ENCODE data around the gene SPATA9. TPM values are rescaled to one million over a fixed set of nuclear protein-coding genes. Genes with fewer than 3 reads are reported as not detected.
"Not testable (repeated sequence)": the region's sequence is repeated elsewhere in the genome, so short reads cannot be mapped to it uniquely, and the experiment has no call there.

SPATA9 gene
- total RNA-seq, 2 experiments from 2014 or later: not detected

DNA sequence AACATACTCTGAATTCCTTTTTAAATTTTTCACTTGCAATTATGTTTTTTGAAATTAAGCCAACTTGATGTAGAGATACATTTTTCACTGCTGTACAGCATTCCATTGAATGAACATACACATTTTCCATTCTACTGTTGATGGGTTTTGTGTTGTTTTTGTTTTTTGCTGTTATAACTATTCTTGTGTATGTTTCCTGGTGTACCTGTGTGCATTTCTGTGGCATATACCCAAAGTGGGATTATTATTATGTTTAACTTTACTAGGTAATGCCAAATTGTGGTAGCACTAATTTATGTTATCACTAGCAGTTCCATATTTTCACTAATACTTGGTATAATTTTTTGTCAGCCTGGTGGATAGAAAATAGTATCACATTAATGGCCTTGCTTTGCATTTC, 33.5 kb downstream of the SPATA9 start:
- Mint-ChIP-seq H3K27ac (no peak overlapping the region), H3K9me3 (ENCODE audit: insufficient read depth) (no peaks in the 10 kb centered on the region), H3K4me1 (ENCODE audit: low read depth) (peaks cover 31% of the 10 kb centered on the region), H3K36me3 (ENCODE audit: low read depth) (no peaks in the 10 kb centered on the region), H3K27me3 (ENCODE audit: low read depth) (no peaks in the 10 kb centered on the region), H3K4me3 (no peak overlapping the region)
- no peak for ATAC-seq
- POLR2A ChIA-PET: no interaction called here
- CTCF ChIA-PET: no interaction called here
- no peak for DNase-seq

DNA sequence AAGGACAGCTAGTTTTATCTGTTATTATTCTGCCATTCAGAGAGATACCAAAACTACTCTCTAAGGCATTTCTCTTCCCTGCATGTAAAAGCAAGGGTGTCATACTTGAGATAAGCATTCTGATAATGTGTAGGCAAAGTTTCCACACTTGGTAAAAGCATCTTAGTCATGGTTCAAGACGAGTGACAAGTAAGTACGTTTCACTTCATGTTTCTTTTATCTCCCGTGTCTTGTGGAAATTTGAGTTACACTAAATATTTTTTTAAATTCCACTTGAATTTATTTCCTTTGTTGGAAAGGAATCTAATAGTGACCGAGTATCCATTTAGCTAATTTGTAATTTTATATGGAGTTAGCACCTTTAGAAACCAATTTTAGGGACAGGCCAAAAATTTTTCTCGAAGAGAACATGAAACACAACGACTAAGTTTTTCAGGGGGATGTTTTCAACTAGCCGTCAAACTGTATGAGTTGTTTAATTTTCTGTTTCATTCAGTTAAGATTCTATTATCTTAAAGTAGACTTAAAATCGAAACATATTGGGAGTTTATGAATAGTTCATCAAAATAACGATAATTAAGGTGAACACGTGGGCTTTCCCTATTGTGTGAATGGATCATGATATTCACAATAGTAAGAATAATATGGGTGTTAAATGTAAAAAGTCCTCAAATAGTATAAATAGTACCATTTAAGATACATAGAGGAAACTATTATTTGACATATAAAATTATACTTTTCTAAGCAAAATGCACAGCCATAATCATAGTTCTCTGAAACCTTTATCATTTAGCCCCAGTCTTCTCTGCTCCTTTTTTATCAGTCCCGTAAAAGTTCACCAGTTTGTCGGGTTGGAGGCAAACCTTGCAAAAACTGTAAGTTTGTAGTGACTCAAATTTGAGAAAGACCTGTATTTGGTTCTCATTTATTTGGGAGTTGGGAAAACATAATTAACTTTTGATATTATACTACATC, 34.6 kb downstream of the SPATA9 start:
- POLR2A ChIA-PET: interaction anchor here (1.4 kb wide), 1 partner anchor 16 kb away, joined by 4 read pairs; no protein-coding TSS in a partner anchor
- ATAC-seq (no peak), DNase-seq (no peak)
- Mint-ChIP-seq H3K9me3 (ENCODE audit: insufficient read depth) (no peaks in the 10 kb centered on the region), H3K4me1 (ENCODE audit: low read depth) (peaks cover 36% of the 10 kb centered on the region), H3K27me3 (ENCODE audit: low read depth) (no peaks in the 10 kb centered on the region), H3K4me3 (peak overlapping the region; percentile 19), H3K36me3 (ENCODE audit: low read depth) (no peaks in the 10 kb centered on the region), H3K27ac (no peak overlapping the region)
- CTCF ChIA-PET: interaction anchor here (1.7 to 2.4 kb wide), 4 partner anchors 7 to 221 kb away, joined by 5 to 20 read pairs (median 6); no protein-coding TSS in a partner anchor

DNA sequence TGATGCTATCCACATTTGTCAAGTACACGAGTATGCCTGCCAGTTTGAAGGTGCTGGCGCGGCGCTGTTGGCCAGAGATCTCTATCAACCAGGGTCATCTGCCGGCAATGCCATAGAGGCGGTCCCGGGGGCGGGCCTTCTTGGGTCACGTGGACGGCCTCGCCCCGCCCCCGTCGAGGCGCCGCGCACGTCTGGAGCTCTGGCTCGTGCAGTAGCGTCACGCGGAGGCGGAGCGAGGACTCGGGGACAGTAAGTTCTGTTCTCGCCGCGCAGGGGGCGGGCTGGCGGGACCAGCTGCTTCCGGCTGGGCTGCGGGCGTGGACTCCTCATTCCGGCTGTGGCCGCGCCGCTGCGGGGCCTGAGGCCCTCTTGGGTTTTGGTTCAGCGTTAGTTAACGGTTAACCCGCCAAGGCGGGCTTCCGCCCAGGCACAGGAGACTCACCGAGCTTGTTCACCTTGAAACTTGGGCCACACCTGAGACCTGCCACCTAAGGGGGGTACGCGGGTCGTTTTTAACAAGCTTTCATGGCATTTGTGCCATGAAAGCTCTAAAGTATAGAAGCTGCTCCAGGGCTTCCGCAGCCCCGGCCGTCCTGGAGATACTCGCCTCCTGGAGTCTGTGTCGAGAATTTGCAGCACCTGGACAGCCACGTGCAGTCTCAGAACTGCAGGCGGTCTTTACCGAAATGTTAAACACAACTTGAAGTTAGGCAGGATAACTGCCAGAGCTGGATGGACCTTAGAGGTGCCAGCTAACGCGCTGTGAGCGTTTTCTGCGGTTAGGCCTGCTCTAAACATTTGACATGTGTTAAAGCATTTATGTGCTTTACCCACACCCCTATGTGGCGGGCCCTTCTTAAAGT, 36.0 kb downstream of the SPATA9 start, which contains the start of gene RFESD:
Gene RFESD (plus strand): TSS at position 209 of the 863 bp plus-strand sequence. CDS start 5,495 bp downstream, outside the sequence.
- DNase-seq: peak; percentile 97
- H3K4me1 Mint-ChIP-seq (ENCODE audit: low read depth): peaks cover 36% of the 10 kb centered on the region
- no peaks in the 10 kb centered on the region for H3K36me3 Mint-ChIP-seq (ENCODE audit: low read depth)
- H3K9me3 Mint-ChIP-seq (ENCODE audit: insufficient read depth): no peaks in the 10 kb centered on the region
- ATAC-seq: peak; percentile 97
- POLR2A ChIA-PET: interaction anchor here (0.5 to 1.5 kb wide), 6 partner anchors 15 to 1016 kb away, joined by 3 to 7 read pairs (median 3); no protein-coding TSS in a partner anchor
- CTCF ChIA-PET: interaction anchor here (0.7 to 6.7 kb wide), 21 partner anchors 9 to 223 kb away, joined by 3 to 67 read pairs (median 5); no protein-coding TSS in a partner anchor
- H3K4me3 Mint-ChIP-seq: peak within 1 kb of the TSS; percentile 78
- H3K27me3 Mint-ChIP-seq (ENCODE audit: low read depth): no peaks in the 10 kb centered on the region
- H3K27ac Mint-ChIP-seq: peak within 1 kb of the TSS; percentile 88

DNA sequence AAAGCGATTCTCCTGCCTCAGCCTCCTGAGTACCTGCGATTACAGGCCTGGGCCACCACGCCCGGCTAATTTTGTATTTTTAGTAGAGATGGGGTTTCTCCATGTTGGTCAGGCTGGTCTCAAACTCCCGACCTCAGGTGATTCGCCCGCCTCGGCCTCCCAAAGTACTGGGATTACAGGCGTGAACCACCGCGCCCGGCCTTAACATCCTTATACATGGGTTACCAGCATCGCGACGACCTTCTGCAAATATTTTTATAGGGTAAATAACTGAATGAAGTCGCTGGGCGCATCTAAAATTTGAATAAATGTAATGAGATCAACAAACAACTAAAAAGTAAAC, 36.6 kb downstream of the SPATA9 start:
- CTCF ChIA-PET: interaction anchor here (0.9 to 6.7 kb wide), 18 partner anchors 9 to 223 kb away, joined by 3 to 67 read pairs (median 5); no protein-coding TSS in a partner anchor
- H3K9me3 Mint-ChIP-seq (ENCODE audit: insufficient read depth); DNase-seq; H3K36me3 Mint-ChIP-seq (ENCODE audit: low read depth); H3K27me3 Mint-ChIP-seq (ENCODE audit: low read depth); ATAC-seq: not testable (repeated sequence)
- POLR2A ChIA-PET: interaction anchor here (0.6 to 1.5 kb wide), 4 partner anchors 24 to 1017 kb away, joined by 3 to 7 read pairs (median 3); no protein-coding TSS in a partner anchor
- Mint-ChIP-seq H3K4me3 (peak overlapping the region; percentile 78), H3K4me1 (ENCODE audit: low read depth) (peaks cover 36% of the 10 kb centered on the region), H3K27ac (peak overlapping the region; percentile 88)

DNA sequence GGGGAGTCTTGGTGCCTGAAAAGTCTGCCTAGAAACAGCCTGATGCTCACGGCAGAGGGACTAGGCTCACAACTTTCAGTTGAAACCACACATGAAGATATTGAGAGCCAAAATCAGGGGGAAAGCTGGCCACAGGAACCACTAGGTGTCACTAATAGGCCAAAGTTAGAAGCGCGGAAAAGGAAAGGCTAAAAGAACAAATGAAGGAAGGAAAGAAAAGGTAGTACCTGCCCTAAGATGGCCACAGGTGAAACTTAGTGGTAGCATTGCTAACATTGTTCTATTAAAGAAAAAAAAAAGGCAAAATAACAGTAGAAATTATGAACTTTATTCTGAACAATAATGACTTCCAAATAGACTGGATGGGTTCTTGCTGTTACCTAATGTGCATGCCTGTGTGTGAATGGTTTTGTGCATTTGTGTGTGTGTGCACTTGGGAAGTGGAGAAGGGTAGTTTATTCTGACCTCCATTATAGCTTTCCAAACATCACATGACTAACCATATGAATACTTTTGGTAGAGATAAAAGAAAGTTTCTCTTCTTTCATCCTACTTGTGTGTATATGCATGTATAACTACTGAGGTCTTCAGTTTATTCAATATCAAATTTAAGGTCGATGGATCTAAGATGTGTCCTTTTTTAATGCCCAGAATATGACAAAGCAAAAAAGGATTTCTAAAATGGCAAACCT, 38.3 kb downstream of the SPATA9 start:
- Mint-ChIP-seq H3K36me3 (ENCODE audit: low read depth) (no peaks in the 10 kb centered on the region), H3K4me1 (ENCODE audit: low read depth) (peaks cover 36% of the 10 kb centered on the region), H3K27me3 (ENCODE audit: low read depth) (no peaks in the 10 kb centered on the region), H3K9me3 (ENCODE audit: insufficient read depth) (no peaks in the 10 kb centered on the region), H3K4me3 (peak overlapping the region; percentile 17), H3K27ac (peak overlapping the region; percentile 64)
- DNase-seq: peak; percentile 73
- peak; percentile 26 for ATAC-seq
- ChIA-PET POLR2A (interaction anchor here (1.4 kb wide), 1 partner anchor 177 kb away, joined by 3 read pairs; no protein-coding TSS in a partner anchor), CTCF (interaction anchor here (0.8 to 6.7 kb wide), 18 partner anchors 9 to 287 kb away, joined by 3 to 67 read pairs (median 5); partner anchors contain the start of gene GLRX)

DNA sequence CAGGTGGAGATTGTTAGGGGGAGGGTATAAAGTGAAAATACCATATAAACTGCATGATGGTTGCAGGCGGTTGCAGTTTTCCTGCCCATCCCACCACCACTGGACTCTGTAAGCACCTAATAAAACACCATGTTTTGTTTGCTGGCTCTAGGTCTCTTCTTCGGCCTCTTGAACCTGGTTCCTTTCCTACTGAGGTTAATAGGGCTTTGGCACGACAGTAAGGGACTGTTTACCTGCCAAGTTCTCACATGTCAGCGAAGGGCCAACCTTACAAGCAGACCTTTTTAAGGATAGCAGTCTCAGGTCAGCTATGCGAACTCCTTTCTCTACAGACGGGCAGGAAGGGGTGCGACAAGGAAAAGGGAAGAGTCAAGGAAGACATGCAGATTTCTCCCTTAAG, 39.6 kb downstream of the SPATA9 start:
- Mint-ChIP-seq H3K4me1 (ENCODE audit: low read depth) (peaks cover 38% of the 10 kb centered on the region), H3K27me3 (ENCODE audit: low read depth) (peaks cover 5% of the 10 kb centered on the region), H3K36me3 (ENCODE audit: low read depth) (no peaks in the 10 kb centered on the region), H3K27ac (no peak overlapping the region), H3K9me3 (ENCODE audit: insufficient read depth) (no peaks in the 10 kb centered on the region), H3K4me3 (no peak overlapping the region)
- ChIA-PET POLR2A (no interaction called here), CTCF (interaction anchor here (1.1 to 6.7 kb wide), 8 partner anchors 12 to 203 kb away, joined by 4 to 67 read pairs (median 11); partner anchors contain the start of gene GLRX)
- no peak for DNase-seq
- no peak for ATAC-seq

DNA sequence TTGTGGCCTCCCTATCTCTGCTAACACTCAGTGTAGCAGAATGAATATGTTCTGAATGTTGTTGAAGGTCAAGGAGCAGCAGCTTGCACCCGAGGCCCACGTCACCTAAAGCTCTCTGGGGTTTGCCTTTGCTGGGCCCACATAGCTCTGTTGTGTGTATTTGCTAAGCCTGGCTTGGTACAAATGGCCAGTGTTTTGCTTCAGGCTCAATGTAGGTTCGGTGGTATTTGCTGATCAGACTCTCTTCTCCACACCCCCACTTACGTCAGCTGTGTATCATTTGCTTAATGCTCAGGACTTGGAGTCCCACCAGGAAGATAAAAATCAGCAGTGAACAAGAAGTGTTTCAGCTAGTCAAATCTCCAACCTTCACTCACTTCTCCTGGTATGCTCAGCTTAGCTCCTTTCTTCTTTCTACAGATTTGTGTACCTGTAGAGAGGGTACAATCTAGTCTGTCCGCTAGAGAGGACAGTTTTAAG, 41.0 kb downstream of the SPATA9 start:
- CTCF ChIA-PET: interaction anchor here (1.0 to 6.7 kb wide), 7 partner anchors 10 to 206 kb away, joined by 3 to 67 read pairs (median 3); no protein-coding TSS in a partner anchor
- H3K4me1 Mint-ChIP-seq (ENCODE audit: low read depth): peaks cover 30% of the 10 kb centered on the region
- DNase-seq (no peak), ATAC-seq (no peak)
- no peak overlapping the region for H3K4me3 Mint-ChIP-seq
- no peaks in the 10 kb centered on the region for H3K36me3 Mint-ChIP-seq (ENCODE audit: low read depth)
- peaks cover 5% of the 10 kb centered on the region for H3K27me3 Mint-ChIP-seq (ENCODE audit: low read depth)
- POLR2A ChIA-PET: no interaction called here
- H3K9me3 Mint-ChIP-seq (ENCODE audit: insufficient read depth): no peaks in the 10 kb centered on the region
- H3K27ac Mint-ChIP-seq: no peak overlapping the region

DNA sequence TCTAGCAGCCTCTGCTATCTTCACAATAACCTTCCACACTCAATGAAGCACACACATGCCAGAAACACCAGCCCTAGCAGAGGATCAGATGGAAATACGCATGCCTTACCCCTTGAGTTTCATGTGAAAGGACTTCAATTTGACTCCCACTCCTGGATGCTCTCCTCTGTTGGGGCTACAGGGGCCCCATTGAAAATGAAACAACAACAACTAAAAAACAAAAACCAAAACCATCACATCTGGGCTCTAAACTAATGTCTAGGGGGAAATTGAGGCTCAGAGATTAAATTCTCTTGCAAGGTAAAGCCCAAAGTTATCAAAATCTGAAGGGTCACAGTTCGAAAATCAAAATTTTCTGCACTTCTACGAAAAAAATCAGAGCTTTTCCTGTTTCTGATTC, 44.2 kb downstream of the SPATA9 start:
- Mint-ChIP-seq H3K36me3 (ENCODE audit: low read depth) (no peaks in the 10 kb centered on the region), H3K4me3 (no peak overlapping the region), H3K27me3 (ENCODE audit: low read depth) (peaks cover 16% of the 10 kb centered on the region), H3K9me3 (ENCODE audit: insufficient read depth) (no peaks in the 10 kb centered on the region), H3K27ac (no peak overlapping the region), H3K4me1 (ENCODE audit: low read depth) (peaks cover 3% of the 10 kb centered on the region)
- CTCF ChIA-PET: no interaction called here
- ATAC-seq: no peak
- POLR2A ChIA-PET: no interaction called here
- no peak for DNase-seq

DNA sequence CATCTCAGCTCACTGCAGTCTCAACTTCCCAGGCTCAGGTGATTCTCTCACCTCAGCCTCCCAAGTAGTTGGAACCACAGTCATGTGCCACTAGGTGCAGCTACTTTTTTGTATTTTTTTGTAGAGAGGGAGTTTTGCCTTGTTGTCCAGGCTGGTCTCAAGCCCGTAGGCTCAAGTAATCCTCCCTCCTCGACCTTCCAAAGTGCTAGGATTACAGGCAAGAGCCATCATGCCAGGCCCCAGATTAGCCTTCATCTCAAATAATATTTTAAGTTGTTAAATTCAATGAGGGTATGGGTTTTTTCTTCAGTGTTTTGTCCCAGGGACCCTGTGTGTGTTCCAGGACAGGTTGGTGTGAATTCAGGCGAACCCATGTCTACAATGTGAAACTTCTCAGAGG, 48.7 kb downstream of the SPATA9 start:
- Mint-ChIP-seq H3K27ac (no peak overlapping the region), H3K4me3 (no peak overlapping the region), H3K27me3 (ENCODE audit: low read depth) (peaks cover 16% of the 10 kb centered on the region), H3K36me3 (ENCODE audit: low read depth) (peaks cover 22% of the 10 kb centered on the region), H3K9me3 (ENCODE audit: insufficient read depth) (no peaks in the 10 kb centered on the region), H3K4me1 (ENCODE audit: low read depth) (peaks cover 19% of the 10 kb centered on the region)
- DNase-seq: no peak
- ChIA-PET CTCF (interaction anchor here (1.6 kb wide), 1 partner anchor 30 kb away, joined by 4 read pairs; no protein-coding TSS in a partner anchor), POLR2A (no interaction called here)
- ATAC-seq: no peak

DNA sequence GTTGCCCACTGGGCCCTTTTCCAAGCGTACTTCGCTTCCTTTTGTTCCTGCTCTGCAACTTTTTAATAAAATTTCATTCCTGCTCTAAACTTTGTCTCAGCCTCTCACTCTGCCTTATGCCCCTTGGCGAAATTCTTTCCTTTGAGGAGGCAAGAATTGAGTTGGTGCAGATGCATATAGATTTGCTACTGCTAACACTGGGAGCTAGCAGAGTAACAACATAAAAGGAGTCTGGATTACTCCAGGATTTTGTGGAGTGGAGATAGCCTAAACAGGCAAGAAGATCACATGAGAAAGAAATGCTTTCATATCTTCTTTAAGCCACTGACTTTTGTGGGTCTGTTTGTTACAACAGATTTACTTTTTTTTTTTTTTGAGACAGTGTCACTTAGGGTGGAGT, 49.1 kb downstream of the SPATA9 start:
- POLR2A ChIA-PET: no interaction called here
- H3K27me3 Mint-ChIP-seq (ENCODE audit: low read depth): peaks cover 15% of the 10 kb centered on the region
- H3K9me3 Mint-ChIP-seq (ENCODE audit: insufficient read depth): no peaks in the 10 kb centered on the region
- DNase-seq (no peak), ATAC-seq (no peak)
- CTCF ChIA-PET: interaction anchor here (1.6 kb wide), 1 partner anchor 31 kb away, joined by 4 read pairs; no protein-coding TSS in a partner anchor
- H3K4me3 Mint-ChIP-seq: no peak overlapping the region
- peaks cover 22% of the 10 kb centered on the region for H3K36me3 Mint-ChIP-seq (ENCODE audit: low read depth)
- H3K4me1 Mint-ChIP-seq (ENCODE audit: low read depth): peaks cover 17% of the 10 kb centered on the region
- no peak overlapping the region for H3K27ac Mint-ChIP-seq
